HG02973 (cell line): ENCODE data around the gene C16orf89.

Experiments
- ATAC-seq: cut with Tn5 transposase; IDR thresholded peaks from one replicate; pipeline ENCODE4 v1.9.1; 2021; ENCODE audit warnings: moderate library complexity; ENCODE audit not compliant: unreplicated experiment

C16orf89 gene

GRCh38 chr16:5010576-5011329 lies 55.0 kb downstream of the C16orf89 start:
- no peak for ATAC-seq

DNA sequence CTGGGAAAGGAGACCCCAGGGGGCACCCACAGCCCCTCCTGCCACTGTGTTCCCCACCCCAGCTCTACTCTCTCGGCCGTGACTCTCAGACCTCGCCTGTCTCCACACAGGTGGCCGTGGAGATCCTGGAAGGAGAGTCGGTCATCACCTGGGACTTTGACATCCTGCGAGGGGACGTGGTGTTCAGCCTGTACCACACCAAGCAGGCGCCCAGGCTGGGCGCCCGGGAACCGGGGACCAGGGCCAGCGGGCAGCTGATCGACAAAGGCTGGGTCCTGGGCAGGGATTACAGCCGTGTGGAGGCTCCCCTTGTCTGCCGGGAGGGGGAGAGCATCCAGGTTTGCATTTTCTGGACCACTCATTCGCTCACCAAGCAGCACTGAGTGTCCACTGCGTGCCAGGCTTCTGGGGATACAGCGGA lies 57.4 kb downstream of the C16orf89 start:
- no peak for ATAC-seq

DNA sequence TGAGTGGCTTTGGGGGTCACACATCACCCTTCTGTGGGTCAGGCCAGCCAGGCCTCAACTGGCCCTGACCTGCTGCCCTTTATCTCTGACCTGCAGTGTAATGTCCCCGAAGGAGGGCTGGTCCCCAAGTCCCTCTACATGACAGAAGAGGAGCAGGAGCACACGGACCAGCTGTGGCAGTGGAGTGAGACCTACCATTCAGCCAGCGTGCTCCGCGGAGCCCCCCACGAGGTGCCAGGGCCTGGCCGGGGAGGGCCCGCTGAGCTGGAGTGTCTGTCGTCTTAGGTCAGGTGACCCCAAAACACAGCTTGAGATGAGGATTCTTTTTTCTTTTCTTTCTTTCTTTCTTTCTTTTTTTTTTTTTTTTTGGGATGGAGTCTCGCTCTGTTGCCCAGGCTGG lies 58.5 kb downstream of the C16orf89 start:
- no peak for ATAC-seq

DNA sequence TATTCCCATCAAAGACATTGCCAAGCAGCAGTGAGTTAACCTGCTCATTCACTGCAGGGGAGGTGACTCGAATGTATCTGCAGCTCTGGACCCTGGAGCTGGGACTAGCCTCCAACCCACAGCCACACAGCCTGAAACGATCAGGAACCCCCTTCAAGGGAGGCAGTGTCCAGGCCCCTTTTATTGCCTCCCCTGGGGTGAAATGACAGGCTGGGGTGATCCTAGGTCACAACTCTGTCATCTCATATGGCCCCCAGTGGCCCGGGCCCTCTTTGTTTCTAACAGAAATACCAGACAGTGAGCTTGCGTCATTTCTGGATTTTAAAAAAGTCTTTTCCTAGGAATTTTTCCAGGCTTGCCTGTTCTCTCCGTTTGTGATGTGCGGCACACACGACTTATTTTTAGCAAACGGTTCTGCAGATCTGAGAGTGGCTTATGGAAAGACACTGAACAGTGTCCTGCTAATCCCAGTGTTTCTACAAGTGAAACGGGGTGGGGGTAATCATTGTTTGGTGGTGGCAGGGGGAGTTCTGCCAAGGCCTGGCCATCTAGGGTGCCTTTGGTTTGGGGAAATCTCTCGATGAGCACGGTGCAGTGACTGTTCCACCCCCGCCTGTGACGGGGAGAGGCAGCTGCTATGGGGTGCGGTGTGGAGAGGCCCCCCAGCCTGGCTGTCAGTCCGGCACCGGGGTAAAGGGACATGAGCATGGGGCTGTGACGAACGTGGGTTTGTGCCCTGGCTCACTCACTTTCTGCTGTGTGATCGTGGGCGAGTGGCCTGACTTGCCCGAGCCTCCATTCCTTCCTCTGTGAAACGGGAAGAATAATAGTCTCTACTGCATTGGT lies 59.2 kb downstream of the C16orf89 start:
- ATAC-seq: no peak

- no peak for ATAC-seq
These were observed 59.8 kb downstream of the C16orf89 start for GRCh38 chr16:5005916-5006315.

GRCh38 chr16:5004311-5004710 lies 61.4 kb downstream of the C16orf89 start:
- no peak for ATAC-seq

DNA sequence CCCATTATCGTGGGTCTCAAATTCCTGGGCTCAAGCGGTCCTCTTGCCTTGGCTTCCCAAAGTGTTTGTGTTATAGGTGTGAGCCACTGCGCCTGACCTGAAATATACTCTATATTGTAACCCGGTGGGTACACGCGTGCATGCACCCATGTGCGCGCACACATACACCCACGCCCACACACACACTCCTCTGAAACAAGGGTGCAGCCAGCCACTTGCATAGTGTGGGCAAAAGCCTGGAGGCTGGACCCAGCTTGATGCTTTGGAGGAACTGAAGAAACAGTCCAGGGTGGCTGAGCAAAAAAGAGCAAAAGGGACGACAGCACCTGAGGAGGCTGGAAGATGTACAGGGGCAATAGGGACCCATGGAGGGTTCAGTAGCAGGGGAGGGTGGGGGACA lies 61.9 kb downstream of the C16orf89 start:
- ATAC-seq: no peak

DNA sequence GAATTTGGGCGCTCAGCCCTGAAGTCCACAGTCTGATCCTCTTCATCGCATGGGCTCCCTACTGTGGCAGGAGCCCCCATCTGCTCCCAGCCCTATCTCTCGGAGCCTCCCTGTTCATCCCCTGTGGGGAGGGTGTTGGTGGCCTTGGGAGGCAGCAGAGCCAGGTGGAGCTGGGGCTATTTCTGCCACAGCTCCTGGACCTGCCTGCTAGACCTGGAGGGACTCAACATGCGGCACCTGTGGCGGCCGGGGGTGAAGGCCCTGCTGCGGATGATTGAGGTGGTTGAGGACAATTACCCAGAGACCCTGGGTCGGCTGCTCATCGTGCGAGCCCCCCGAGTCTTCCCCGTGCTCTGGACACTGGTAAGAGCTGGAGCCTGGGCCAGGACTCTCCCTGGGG lies 62.5 kb downstream of the C16orf89 start:
- no peak for ATAC-seq

- no peak for ATAC-seq
These were observed 63.0 kb downstream of the C16orf89 start for GRCh38 chr16:5002699-5003143.

DNA sequence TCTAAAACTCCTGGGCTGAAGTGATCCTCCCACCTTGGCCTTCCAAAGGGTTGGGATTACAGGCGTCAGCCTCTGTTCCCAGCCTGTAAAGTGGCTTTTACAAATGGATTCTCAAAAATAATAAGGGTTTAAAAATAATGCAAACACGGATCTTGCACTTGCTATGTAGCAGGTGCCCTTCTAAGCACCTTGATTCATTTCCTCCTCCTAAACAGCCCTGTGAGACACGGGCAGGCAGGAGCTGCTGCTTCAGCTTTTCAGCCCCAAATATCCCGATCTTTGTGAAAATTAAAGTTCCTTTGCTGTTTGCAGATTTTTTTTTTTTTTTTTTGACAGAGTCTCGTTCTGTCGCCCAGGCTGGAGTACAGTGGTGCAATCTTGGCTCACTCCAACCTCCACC lies 63.8 kb downstream of the C16orf89 start:
- ATAC-seq: no peak

DNA sequence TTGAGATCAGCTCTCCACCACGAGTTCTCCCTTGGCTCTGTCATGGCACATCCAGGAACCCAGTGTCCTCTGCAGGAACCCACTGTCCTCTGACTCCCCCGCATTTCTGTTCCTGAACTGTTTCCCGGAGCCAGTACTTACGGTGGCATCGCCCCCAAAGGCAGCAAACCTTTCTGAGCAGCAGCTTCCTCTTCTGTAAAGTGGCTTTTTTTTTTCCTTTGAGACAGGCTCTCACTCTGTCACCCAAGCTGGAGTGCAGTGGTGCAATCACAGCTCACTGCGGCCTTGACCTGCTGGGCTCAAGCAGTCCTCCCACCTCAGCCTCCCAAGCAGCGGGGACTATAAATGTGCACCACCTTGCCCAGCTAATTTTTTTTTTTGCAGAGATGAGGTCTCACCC lies 64.2 kb downstream of the C16orf89 start:
- no peak for ATAC-seq

DNA sequence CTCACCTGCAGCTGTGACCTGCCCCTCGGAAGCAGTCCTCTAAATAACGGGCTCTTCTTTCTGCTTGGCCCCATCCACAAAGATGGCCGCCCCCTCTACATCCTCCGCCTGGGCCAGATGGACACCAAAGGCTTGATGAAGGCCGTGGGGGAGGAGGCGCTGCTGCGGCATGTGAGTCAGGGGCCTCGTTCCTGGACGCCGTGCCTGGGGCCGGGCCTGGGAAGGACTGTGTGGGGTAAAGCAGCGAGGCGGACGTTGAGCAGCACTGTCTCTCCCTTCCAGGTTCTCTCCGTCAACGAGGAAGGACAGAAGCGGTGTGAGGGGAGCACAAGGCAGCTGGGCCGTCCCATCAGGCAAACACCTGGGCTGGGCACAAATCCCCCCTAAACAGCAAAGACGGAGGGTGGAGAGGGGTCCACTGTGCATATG lies 65.2 kb downstream of the C16orf89 start:
- no peak for ATAC-seq

DNA sequence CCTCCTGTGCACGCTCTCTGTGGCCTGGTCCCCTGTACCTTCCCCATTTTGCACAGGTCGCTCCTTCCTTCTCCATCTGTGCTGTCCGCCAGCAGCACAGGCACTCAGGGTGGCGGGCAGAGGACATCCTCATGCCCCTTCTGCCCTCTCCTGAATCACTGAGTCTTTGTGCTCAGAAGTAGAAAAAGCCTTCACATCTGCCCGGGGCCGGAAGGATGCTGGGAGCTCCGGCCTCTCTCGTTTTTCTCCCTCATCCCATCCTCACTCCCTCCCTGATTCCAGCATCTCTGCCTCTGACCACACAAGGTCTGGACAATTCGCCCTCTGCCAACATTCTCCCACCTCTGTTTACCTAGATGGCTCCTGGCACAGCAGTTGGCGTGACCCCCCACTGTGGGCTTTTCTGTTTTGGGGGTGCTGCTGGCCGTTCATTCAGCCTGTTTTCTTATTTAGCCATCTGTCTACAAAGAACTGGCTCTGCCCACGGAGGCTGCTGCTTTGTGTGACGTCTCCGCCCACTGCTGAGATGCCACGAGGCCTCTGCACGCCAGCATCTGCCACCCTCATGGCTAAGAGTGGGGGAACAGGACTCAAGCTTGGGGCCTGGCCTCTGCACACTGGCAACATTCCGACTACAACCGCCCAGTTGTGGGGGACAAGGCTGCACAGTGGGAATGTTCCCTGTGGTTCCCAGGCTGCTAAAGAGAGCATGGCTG lies 70.9 kb downstream of the C16orf89 start:
- no peak for ATAC-seq
